Measurements from ENCODE around the gene TCAP. TPM values are rescaled to one million over a fixed set of nuclear protein-coding genes. Genes with fewer than 3 reads are reported as not detected.
"Not testable (repeated sequence)": the region's sequence is repeated elsewhere in the genome, so short reads cannot be mapped to it uniquely, and the experiment has no call there.

TCAP gene
- total RNA-seq, 1 donor from 2014 or later: 0.55 TPM

DNA sequence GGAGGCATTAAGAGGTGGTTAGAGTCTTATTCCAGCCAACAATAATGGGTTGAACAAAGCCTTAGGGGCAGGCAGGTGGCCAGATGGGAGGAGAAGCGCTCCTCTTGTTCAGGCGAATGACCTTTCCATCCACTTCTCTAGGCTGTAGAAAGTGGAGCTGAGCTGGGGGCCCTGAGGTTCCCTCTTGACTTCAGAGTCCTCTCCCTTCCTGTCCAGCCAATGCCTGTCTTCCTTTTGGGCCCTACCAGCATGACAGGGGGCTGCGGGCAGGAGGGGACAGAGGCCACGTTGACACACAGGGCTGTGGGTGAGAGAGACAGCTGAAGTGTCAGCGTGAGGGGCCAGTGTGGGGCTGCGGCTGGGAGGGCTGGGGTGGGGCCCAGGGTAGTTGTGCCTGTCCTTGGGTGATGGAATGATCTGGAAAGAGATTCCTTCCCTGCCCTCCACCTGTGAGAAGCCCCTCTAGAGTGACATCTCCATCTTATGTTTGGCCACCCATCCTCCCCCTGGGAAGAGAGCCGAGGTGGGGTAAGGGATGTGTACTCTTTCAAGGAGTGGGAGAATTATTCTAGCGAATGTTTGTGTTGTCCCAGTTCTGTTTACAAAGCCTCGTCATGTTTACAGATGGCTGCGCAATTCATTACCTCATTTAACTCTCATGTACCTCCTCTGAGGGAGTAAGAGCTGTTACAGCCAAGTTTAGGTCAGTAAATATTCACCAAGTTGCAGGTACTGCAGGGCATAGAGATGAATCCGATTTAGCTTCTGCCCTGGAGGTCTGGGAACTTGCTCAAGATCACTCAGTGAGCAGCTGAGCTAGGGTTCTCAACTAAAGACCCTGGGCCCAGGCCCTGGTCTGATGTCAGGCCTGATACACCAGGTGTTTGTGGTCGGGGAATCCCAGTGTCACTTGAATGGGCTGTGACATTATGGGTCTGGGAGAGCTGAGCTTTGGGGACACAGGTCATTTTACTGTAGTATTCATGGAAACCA is 38.0 kb downstream of the TCAP start:
- ATAC-seq (peak; percentile 63), DNase-seq (ENCODE audit: low spot score) (peak; percentile 80)

DNA sequence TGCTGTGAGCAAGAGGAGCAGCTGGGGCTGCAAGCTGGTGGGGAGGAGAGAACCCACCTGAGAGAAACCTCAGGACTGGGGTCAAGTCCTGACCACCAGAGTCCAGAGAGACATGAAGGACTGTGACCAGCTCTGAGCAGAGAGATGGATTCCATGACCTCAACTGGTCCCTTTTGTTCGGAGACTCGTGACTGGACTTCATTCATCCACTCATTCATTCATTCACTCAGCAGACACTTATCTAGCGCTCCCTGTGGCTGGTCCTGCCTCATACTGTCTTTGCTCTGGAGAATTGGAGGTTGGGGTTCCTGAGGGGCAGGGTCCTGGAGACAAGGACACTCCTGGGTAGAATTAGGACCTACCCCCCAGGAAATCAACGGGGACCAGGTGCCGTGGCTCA is 38.8 kb downstream of the TCAP start:
- ATAC-seq (no peak), DNase-seq (ENCODE audit: low spot score) (no peak)

GRCh38 chr17:39704821-39705551 is 39.8 kb downstream of the TCAP start:
- ATAC-seq: no peak
- DNase-seq (ENCODE audit: low spot score): no peak

- peak; percentile 73 for ATAC-seq
- DNase-seq (ENCODE audit: low spot score): peak; percentile 95
Observed at GRCh38 chr17:39705786-39706348, 40.7 kb downstream of the TCAP start.

GRCh38 chr17:39706383-39706782 is 41.2 kb downstream of the TCAP start:
- ATAC-seq: no peak
- DNase-seq (ENCODE audit: low spot score): no peak

GRCh38 chr17:39706921-39707337 is 41.8 kb downstream of the TCAP start:
- ATAC-seq: no peak
- DNase-seq (ENCODE audit: low spot score): no peak

GRCh38 chr17:39709319-39709997 is 44.3 kb downstream of the TCAP start:
- DNase-seq (ENCODE audit: low spot score): no peak
- no peak for ATAC-seq

GRCh38 chr17:39709998-39710964 is 45.1 kb downstream of the TCAP start:
- ATAC-seq (no peak), DNase-seq (ENCODE audit: low spot score) (no peak)

DNA sequence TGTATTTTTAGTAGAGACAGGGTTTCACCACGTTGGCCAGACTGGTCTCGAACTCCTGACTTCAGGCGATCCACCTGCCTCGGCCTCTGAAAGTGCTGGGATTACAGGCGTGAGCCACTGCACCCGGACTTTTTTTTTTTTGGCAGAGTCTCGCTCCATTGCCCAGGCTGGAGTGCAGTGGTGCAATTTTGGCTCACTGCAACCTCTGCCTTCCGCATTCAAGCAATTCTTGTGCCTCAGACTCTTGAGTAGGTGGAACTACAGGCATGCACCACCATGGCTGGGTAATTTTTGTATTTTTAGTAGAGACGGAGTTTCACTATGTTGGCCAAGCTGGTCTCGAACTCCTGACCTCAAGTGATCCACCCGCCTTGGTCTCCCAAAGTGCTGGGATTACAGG is 45.9 kb downstream of the TCAP start:
- not testable (repeated sequence) for DNase-seq (ENCODE audit: low spot score); ATAC-seq

DNA sequence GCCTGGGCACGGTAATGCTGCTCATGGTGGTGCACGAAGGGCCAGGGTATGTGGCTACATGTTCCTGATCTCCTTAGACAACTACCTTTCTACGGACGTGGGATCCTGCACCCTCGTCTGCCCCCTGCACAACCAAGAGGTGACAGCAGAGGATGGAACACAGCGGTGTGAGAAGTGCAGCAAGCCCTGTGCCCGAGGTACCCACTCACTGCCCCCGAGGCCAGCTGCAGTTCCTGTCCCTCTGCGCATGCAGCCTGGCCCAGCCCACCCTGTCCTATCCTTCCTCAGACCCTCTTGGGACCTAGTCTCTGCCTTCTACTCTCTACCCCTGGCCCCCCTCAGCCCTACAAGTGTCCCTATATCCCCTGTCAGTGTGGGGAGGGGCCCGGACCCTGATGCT is 46.7 kb downstream of the TCAP start:
- DNase-seq (ENCODE audit: low spot score) (no peak), ATAC-seq (no peak)

DNA sequence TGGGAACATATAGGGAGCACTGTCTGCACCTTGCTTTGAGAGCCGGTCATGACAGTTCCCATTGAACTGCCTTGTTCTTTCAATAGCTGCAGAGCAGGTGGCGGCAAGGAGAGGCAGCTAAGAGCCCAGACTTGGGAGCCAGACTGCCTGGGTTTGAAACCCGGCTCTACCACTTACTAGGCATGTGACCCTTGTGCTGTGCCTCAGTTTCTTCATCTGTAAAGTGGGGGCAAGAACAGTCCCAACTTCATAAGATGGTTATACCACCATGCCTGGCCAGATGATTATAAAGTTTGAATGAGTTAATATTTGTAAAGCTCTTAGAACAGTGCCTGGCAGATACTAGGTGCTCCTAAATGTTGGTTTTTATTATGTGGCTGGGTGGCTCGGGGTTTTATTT is 49.1 kb downstream of the TCAP start:
- no peak for ATAC-seq
- DNase-seq (ENCODE audit: low spot score): no peak

DNA sequence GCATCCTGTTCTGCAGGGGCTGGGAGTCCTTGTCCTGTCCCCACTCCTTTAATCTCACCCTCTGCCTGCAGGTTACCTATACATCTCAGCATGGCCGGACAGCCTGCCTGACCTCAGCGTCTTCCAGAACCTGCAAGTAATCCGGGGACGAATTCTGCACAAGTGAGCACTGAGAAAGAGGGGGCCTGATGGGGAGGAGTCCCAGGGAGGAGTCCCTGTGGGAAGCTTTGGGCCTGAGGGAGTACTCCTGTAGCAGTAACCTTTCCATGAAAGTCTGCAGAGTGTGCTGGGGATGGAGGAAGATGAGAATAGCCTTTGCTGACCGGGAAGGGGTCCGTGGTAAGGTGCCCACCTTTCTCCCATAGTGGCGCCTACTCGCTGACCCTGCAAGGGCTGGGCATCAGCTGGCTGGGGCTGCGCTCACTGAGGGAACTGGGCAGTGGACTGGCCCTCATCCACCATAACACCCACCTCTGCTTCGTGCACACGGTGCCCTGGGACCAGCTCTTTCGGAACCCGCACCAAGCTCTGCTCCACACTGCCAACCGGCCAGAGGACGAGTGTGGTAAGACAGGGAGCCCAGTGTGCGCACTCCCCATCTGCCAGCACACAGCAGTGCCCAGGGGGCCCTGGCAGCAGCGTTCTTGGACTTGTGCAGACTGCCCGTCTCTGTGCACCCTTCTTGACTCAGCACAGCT is 50.4 kb downstream of the TCAP start:
- ATAC-seq: no peak
- DNase-seq (ENCODE audit: low spot score): no peak

Other genes with a start within 250 kb of the TCAP start
- 10.3 TPM for gene MED1, start 214.1 kb upstream of the TCAP start, total RNA-seq
- gene CDK12, start 203.9 kb upstream of the TCAP start, total RNA-seq: 27.0 TPM
- not detected for gene NEUROD2, start 57.4 kb upstream of the TCAP start, total RNA-seq
- gene PPP1R1B, start 38.4 kb upstream of the TCAP start, total RNA-seq: 0.60 TPM
- 27.3 TPM for gene STARD3, start 28.2 kb upstream of the TCAP start, total RNA-seq
- 0.45 TPM for gene PNMT, start 3.1 kb downstream of the TCAP start, total RNA-seq
- gene PGAP3, start 22.7 kb downstream of the TCAP start, total RNA-seq: 23.8 TPM
- gene ERBB2, start 34.7 kb downstream of the TCAP start, total RNA-seq: 23.1 TPM
- 25.2 TPM for gene MIEN1, start 65.2 kb downstream of the TCAP start, total RNA-seq
- 12.0 TPM for gene GRB7, start 72.6 kb downstream of the TCAP start, total RNA-seq
- 0.63 TPM for gene IKZF3, start 199.0 kb downstream of the TCAP start, total RNA-seq
- not detected for gene ZPBP2, start 202.9 kb downstream of the TCAP start, total RNA-seq